Cerebellar nuclear complex (tissue), 1 donor: Measurements from ENCODE around the gene XRN1.
"Not testable (repeated sequence)": the region's sequence is repeated elsewhere in the genome, so short reads cannot be mapped to it uniquely, and the experiment has no call there.

Experiments used
- DNase-seq, 2 experiments: peaks; one replicate each; lab custom pipeline; 2025; lab: John Stamatoyannopoulos, UW

The XRN1 gene

GRCh38 chr3:142434503-142434902 is 13.3 kb downstream of the XRN1 start:
- no peak for DNase-seq

GRCh38 chr3:142433110-142433509 is 14.7 kb downstream of the XRN1 start:
- no peak for DNase-seq

- no peak for DNase-seq
These were observed 18.3 kb downstream of the XRN1 start for GRCh38 chr3:142429582-142429981.

GRCh38 chr3:142424754-142425153 is 23.1 kb downstream of the XRN1 start:
- no peak for DNase-seq

- DNase-seq = no peak
These were observed 28.8 kb downstream of the XRN1 start for GRCh38 chr3:142418926-142419592.

GRCh38 chr3:142417302-142417701 is 30.5 kb downstream of the XRN1 start:
- DNase-seq = no peak

- DNase-seq = not testable (repeated sequence)
These were observed 47.3 kb downstream of the XRN1 start for GRCh38 chr3:142400537-142400936.

GRCh38 chr3:142394921-142395622 is 52.8 kb downstream of the XRN1 start:
- DNase-seq = no peak

- DNase-seq = no peak
These were observed 62.8 kb downstream of the XRN1 start for GRCh38 chr3:142385078-142385477.

- DNase-seq = no peak
These were observed 73.2 kb downstream of the XRN1 start for GRCh38 chr3:142374687-142375086.

- DNase-seq = not testable (repeated sequence)
These were observed 78.3 kb downstream of the XRN1 start for GRCh38 chr3:142369576-142369975.

GRCh38 chr3:142366434-142366833 is 81.4 kb downstream of the XRN1 start:
- DNase-seq = no peak

GRCh38 chr3:142363936-142364467 is 83.8 kb downstream of the XRN1 start:
- DNase-seq = no peak

GRCh38 chr3:142363433-142363832 is 84.4 kb downstream of the XRN1 start:
- DNase-seq = not testable (repeated sequence)

- DNase-seq = no peak
These were observed 88.5 kb downstream of the XRN1 start for GRCh38 chr3:142359367-142359766.

- no peak for DNase-seq
These were observed 91.0 kb downstream of the XRN1 start for GRCh38 chr3:142356818-142357217.

GRCh38 chr3:142355692-142356091 is 92.1 kb downstream of the XRN1 start:
- DNase-seq = no peak

- DNase-seq = no peak
These were observed 93.8 kb downstream of the XRN1 start for GRCh38 chr3:142354076-142354475.

GRCh38 chr3:142353571-142353970 is 94.3 kb downstream of the XRN1 start:
- no peak for DNase-seq

GRCh38 chr3:142352698-142353097 is 95.1 kb downstream of the XRN1 start:
- DNase-seq = not testable (repeated sequence)

- DNase-seq = no peak
These were observed 99.4 kb downstream of the XRN1 start for GRCh38 chr3:142348460-142348859.

GRCh38 chr3:142337994-142338393 is 109.8 kb downstream of the XRN1 start:
- no peak for DNase-seq

GRCh38 chr3:142332390-142332789 is 115.4 kb downstream of the XRN1 start:
- no peak for DNase-seq
